GM10248 (cell line): Measurements from ENCODE around the gene BAHCC1.

ENCODE experiments used
- CTCF ChIA-PET: fragments of 300-600 bp; sonication (Branson Sonifier 250); formaldehyde crosslinking; extraction: SDS; loops from one replicate; lab custom pipeline; 2021; ENCODE audit warnings: antibody characterized with exemption; lab: Yijun Ruan, JAX
- POLR2A ChIA-PET: fragments of 350-650 bp; sonication (Branson Sonifier 250); formaldehyde crosslinking; extraction: SDS; loops from one replicate; lab custom pipeline; 2020; ENCODE audit warnings: antibody characterized with exemption; lab: Yijun Ruan, JAX
- DNase-seq: peaks from one replicate; pipeline ENCODE4 v3.0.0; 2012; ENCODE audit errors: extremely low spot score
- TF ChIP-seq, protein P1 (sequence below): IDR thresholded peaks from 2 replicates; pipeline ENCODE4 v1.5.1; 2012; ENCODE audit warnings: mild to moderate bottlenecking, low read depth; ENCODE audit errors: extremely low read depth, missing control alignments, control extremely low read depth

BAHCC1 gene

DNA sequence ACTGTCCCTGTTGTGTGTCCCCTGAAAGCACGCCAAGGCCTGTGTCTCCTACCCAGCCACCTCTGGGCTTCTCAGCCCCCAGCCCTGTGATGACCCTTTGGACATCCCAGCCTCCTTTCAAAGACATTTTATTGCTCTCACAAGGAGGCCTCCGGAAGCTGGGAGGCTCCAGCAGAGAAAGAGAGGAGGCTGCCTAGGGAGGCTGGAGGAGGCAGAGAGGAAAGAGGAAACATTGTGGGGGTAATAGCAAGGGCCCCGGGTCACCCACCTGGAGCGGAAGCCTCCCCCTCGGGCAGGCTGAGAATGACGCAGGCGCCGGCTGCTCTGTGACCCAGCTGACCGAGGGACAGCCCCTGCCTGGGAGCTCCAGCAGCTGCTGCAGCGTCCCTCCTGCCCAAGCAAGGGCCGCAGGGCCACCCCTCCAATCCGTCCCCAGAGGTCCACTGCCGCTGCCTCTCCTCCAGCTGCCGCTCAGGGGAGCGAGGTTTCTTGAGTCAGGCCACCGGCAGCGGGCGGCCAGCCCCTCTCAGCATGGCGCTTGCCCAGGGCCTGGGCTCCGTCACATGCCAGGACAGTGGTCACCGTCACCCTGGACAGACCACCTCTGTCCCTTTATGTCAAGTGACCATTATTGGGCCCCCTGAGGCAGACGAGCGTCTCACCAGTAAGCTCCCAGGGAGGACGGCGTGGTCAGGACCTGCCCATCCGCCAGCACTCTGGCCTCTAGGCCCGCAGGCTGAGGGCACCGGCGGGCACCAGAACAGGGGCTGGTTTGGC is 88.0 kb downstream of the BAHCC1 start:
- CTCF ChIA-PET, result interaction anchor here (0.8 to 5.0 kb wide), 15 partner anchors 9 to 340 kb away, joined by 3 to 41 read pairs (median 5); partner anchors contain the start of genes NDUFAF8 and TEPSIN
- POLR2A ChIA-PET, result no interaction called here
- DNase-seq, result peak; percentile 80
- TF ChIP-seq, protein P1, sequence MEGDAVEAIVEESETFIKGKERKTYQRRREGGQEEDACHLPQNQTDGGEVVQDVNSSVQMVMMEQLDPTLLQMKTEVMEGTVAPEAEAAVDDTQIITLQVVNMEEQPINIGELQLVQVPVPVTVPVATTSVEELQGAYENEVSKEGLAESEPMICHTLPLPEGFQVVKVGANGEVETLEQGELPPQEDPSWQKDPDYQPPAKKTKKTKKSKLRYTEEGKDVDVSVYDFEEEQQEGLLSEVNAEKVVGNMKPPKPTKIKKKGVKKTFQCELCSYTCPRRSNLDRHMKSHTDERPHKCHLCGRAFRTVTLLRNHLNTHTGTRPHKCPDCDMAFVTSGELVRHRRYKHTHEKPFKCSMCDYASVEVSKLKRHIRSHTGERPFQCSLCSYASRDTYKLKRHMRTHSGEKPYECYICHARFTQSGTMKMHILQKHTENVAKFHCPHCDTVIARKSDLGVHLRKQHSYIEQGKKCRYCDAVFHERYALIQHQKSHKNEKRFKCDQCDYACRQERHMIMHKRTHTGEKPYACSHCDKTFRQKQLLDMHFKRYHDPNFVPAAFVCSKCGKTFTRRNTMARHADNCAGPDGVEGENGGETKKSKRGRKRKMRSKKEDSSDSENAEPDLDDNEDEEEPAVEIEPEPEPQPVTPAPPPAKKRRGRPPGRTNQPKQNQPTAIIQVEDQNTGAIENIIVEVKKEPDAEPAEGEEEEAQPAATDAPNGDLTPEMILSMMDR, result no peak

DNA sequence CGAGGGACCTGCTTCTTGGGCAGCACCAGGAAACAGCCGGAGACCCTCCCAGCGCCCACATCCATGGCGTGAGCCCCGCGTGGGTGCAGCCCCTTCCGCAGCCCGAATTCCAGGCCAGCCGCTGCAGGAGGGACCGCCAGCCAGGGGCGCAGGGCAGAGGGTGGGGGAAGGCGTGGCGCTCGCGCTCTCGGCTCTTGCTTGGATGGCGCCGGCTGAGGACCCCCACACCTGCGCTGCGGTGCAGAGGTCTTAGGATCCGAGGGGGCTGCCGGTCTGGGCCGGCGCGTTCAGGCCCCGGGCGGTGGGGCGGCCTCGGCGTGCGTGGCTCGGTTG is 88.6 kb downstream of the BAHCC1 start:
- POLR2A ChIA-PET, result no interaction called here
- CTCF ChIA-PET, result interaction anchor here (0.9 to 5.0 kb wide), 18 partner anchors 8 to 380 kb away, joined by 3 to 41 read pairs (median 5); partner anchors contain the start of genes NDUFAF8 and TEPSIN
- TF ChIP-seq, protein P1, result no peak
- no peak for DNase-seq

DNA sequence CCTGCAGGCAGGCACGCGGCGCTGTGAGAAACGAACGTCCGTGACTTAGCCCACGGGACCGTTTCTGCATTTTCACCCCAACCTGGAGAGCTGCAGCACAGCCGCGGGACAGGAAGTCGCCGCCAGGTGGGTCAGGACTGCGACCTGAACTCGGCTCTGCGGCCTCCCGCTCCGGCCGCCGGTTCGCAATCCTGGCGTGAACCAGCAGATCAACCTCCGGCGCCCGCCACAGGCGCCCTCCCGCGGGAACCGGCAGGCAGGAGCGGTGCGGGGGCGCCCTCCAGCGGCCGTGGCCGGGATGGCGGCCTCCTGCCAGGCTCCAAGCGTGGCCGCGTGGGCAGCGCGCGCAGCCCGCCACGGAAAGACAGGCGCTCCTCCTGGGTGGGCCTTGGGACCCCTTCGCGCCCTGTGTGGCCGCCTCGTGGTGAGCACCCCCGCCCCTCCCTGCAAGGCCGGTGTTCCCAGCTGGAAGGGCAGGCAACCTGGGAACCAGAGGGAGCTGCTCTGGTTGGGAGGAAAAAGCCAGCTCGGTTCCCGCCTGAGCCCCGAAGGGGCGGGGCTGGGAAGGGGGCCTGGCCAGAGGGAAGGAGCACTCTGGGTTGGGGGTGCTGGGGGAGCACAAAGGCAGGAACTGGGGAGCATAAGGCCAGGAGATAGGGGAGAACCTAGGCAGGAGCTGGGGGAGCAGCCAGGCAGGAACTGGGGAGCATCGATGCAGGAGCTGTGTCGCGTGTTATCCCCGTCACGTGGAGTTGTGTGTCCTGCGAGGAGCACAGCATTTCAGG is 89.1 kb downstream of the BAHCC1 start:
- ChIA-PET POLR2A (interaction anchor here (1.0 kb wide), 1 partner anchor 27 kb away, joined by 3 read pairs; no protein-coding TSS in a partner anchor), CTCF (interaction anchor here (0.6 to 5.0 kb wide), 64 partner anchors 10 to 1131 kb away, joined by 3 to 41 read pairs (median 4); partner anchors contain the start of genes BAHCC1, NDUFAF8, SLC38A10 and TEPSIN)
- peak; percentile 89 for DNase-seq
- TF ChIP-seq, protein P1, result peak; percentile 96

DNA sequence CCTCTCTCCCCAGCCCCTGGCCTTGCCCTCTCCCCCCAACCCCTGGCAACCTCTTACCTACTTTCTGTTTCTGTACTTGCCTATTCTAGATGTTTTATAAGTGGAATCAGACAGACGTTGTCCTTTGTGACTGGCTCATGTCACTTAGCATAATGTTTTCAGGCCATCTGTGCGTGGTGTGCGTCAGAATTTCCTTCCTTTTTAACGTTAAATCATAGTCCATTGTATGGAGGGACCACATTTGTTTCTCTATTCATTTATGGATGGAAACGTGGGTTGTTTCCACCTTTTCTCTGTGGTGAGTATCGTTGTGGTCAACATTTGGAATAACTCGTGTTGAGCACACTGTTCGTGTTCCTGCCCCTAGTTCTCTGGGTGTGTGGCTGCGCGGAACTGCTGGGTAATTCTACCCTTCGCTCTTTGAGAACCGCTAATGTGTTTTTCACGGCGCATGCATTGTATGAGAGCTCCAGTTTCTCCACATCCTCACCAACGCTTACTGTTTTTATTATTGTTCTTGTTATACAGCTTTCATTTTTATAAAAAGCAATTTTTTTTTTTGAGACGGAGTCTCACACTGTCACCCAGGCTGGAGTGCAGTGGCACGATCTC is 91.0 kb downstream of the BAHCC1 start:
- ChIA-PET POLR2A (no interaction called here), CTCF (interaction anchor here (3.4 to 5.0 kb wide), 2 partner anchors 194 to 232 kb away, joined by 37 to 41 read pairs; no protein-coding TSS in a partner anchor)
- TF ChIP-seq, protein P1, result no peak
- DNase-seq, result no peak

DNA sequence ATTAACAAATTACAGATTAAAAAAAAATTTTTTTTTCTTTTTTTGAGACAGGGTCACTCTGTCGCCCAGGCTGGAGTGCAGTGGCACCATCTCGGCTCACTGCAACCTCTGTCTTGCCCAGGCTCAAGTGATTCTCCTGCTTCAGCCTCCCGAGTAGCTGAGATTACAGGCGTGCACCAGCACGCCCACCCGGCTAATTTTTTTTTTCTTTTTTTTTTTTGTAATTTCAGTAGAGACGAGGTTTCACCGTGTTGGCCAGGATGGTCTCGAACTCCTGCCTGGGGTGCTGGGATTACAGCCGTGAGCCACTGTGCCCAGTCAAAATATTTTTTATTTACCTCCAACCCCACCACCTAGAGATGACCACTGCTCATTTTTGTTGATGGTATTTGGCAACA is 91.8 kb downstream of the BAHCC1 start:
- no peak for DNase-seq
- TF ChIP-seq, protein P1, result no peak
- ChIA-PET POLR2A (no interaction called here), CTCF (no interaction called here)
